ENCODE data around the gene GADL1.

DNA sequence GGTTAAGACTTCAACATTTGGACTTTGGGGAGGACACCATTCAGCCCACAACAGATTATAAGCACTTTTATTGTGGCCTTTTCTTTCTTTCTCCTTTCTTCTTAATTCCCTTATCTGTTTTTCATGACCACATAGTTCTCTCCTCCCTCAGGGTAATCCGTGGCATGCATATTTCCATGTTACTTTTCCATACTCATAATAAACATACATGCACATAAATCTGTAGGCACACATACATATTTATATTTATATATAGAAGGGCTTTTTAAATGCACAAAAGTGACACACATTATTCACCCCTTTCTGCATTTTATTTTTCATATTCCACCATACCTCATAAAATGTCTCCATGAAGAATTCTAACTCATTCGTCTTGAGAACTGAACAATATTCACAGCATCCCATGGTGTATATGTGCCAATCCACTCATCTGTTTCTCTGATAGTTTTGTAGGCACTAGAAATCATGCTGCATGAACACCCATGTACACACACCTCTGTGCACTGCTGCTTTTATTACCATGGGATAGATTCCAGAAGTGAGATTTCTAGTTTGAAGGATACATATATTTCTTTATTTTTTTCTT is 38.1 kb upstream of the GADL1 start:
- TF ChIP-seq, protein P1, sequence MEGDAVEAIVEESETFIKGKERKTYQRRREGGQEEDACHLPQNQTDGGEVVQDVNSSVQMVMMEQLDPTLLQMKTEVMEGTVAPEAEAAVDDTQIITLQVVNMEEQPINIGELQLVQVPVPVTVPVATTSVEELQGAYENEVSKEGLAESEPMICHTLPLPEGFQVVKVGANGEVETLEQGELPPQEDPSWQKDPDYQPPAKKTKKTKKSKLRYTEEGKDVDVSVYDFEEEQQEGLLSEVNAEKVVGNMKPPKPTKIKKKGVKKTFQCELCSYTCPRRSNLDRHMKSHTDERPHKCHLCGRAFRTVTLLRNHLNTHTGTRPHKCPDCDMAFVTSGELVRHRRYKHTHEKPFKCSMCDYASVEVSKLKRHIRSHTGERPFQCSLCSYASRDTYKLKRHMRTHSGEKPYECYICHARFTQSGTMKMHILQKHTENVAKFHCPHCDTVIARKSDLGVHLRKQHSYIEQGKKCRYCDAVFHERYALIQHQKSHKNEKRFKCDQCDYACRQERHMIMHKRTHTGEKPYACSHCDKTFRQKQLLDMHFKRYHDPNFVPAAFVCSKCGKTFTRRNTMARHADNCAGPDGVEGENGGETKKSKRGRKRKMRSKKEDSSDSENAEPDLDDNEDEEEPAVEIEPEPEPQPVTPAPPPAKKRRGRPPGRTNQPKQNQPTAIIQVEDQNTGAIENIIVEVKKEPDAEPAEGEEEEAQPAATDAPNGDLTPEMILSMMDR (IDR thresholded peaks at IDR 0.05; ENCODE audit: poor library complexity), result no peak
- TF ChIP-seq EZH2phosphoT487 (IDR thresholded peaks at IDR 0.05; ENCODE audit: low read depth, severe bottlenecking, unreplicated experiment), result no peak

Measured in hepatocyte (in vitro differentiated cells).